GM19351 (cell line): ENCODE data around the gene TMC7.
"Not testable (repeated sequence)": the region's sequence is repeated elsewhere in the genome, so short reads cannot be mapped to it uniquely, and the experiment has no call there.

Experiments
- ATAC-seq: cut with Tn5 transposase; IDR thresholded peaks from one replicate; pipeline ENCODE4 v1.9.1; 2021; ENCODE audit warnings: mild to moderate bottlenecking, moderate library complexity; ENCODE audit not compliant: unreplicated experiment

The TMC7 gene

DNA sequence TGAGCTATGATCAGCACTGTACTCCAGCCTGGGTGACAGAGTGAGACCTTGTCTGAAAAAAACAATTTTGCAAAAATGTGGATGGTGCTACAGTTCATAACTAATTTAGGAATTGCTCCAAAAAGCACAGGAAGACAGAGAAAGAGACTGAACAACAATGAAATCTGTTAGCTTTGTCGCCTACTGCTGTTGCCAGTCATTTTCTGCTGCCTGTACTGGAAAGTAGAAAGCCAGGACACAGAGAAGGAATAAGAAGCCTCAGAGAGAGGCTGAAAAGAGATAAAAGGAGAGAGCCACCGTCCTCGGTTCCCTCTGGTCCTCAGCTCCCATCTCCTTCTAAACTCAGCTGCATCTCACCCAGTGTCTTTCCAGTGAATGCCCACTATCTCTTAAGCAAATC, 8.6 kb upstream of the TMC7 start:
- no peak for ATAC-seq

GRCh38 chr16:18979936-18980335, 3.8 kb upstream of the TMC7 start:
- no peak for ATAC-seq

GRCh38 chr16:18984435-18985005, 786 bp downstream of the TMC7 start:
- no peak for ATAC-seq

- not testable (repeated sequence) for ATAC-seq
Observed at GRCh38 chr16:18985256-18985655, 1.5 kb downstream of the TMC7 start.

- not testable (repeated sequence) for ATAC-seq
Observed at GRCh38 chr16:18991731-18992130, 8.0 kb downstream of the TMC7 start.

DNA sequence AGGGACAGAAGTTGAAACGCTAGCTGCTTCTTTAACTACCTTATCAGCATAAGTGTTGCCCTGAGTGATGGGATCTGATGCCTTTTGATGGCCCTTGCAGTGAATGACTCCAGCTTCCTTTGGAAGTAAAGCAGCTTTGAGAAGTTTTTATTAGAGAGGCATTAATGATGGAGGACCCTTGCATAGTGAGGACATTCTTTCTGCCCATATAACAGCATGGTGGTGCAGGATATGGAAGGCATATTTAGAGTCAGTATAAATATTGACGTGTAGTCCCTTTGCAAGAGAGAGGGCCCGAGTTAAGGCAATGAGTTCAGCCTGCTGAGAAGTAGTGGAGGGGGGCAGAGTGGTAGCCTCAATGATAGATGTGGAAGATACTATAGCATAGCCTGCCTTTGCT, 9.8 kb downstream of the TMC7 start:
- ATAC-seq = not testable (repeated sequence)

DNA sequence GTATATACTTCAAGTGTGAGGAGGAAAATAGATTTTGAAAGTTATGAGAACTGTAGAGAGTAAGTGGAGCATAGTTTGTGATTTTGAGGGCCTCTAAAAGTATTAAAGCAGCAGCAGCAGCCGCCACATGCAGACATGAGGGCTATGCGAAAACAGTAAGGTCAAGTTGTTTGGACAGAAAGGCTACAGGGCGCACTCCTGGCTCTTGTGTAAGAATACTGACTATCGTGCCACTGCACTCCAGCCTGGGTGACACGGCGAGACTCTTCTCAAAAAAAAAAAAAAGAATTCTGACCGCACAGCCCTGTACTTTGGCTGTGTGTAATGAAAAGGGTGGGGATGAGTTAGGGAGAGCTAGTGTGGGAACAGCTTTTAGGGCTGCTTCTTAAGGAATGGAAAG, 10.4 kb downstream of the TMC7 start:
- not testable (repeated sequence) for ATAC-seq

DNA sequence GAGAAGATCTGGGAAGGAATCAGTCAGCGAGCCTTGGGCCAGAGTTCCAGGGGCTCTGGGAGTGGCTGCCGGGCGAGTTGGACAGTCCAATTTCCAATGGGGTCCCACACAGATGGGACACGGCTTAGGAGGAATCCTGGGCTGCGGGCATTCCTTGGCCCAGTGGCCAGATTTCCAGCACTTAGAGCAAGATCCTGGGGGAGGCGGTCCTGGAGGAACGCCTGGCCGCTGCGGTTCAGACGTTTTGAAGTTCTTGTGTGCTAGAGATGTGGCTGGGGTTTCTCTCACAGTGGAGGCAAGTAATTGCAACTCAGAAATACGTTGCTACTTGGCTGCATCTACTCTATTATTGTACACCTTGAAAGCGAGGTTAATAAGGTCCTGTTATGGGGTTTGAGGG, 11.7 kb downstream of the TMC7 start:
- ATAC-seq = not testable (repeated sequence)

- not testable (repeated sequence) for ATAC-seq
Observed at GRCh38 chr16:18996536-18996935, 12.8 kb downstream of the TMC7 start.

DNA sequence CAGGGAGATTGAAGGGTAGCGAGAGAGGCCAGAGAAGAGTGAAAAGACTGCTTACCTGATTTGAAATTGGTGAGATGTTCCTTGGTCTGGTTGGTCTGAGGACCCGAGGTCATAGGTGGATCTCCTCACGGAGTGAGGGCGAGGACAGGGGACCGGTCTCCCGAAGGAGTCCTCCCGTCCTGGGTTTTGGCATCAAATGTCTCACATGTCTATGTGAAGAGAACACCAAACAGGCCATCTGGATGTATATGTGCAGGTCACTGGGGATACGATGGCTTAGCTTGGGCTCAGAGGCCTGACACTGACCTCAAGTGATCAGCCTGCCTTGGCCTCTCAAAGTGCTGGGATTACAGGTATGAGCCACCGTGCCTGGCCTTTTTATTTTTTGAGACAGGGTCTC, 13.3 kb downstream of the TMC7 start:
- not testable (repeated sequence) for ATAC-seq

GRCh38 chr16:18999045-18999393, 15.3 kb downstream of the TMC7 start:
- ATAC-seq = no peak

- ATAC-seq = no peak
Observed at GRCh38 chr16:19001788-19002187, 18.1 kb downstream of the TMC7 start.

DNA sequence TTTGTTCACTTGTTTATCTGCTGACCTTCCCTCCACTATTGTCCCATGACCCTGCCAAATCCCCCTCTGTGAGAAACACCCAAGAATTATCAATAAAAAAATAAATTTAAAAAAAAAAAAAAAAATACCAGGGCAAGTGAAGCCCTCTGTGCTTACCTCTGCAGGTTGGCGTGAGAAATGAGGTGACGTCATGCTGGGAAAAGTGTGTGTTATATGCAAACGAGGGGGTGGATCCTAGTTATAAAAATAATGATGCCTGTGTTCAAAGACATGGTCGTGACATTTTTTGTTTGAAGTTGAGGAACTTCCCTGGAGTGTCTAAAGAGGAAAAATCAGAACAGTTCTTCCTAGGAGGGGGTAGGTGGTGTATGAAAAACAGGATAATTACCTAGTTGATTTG, 20.2 kb downstream of the TMC7 start:
- ATAC-seq = no peak

DNA sequence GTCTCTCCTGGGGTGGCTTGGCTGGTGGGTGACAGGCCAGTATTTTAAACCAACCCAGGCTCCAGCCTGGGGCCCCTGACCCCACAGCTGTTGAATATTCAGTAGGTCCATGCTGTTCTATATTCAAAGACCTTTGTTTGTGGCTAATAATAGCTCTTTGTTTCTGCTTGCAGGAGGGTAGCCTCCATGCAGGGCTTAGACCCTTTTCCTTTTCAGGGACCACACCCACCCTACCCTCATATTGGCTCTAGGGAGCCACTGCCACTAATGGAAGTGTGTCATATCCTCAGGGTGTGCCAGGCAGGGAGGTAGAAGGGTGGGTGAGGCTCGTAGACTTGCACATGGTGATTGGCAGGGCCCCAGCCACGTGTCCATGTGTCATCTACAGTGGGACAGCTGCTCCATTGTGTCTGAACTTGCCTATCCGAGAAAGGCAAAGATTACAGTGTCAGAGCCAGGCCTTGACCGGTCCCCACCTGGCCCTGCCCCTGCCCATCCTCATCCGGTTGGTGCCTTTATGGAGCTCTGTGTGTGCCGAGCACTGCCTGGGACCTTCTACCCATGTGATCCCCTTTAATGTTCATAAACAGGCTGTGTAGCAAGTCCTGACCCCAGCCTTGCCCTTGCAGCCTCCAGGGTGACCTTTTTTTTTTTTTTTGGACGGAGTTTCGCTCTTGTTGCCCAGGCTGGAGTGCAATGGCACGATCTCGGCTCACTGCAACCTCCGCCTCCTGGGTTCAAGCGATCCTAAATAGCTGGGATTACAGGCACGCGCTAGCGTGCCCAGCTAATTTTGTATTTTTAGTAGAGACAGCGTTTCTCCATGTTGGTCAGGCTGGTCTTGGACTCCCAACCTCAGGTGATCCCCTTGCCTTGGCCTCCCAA, 22.1 kb downstream of the TMC7 start:
- ATAC-seq = no peak

- ATAC-seq = no peak
Observed at GRCh38 chr16:19006446-19007315, 22.9 kb downstream of the TMC7 start.

GRCh38 chr16:19008245-19009169, 24.8 kb downstream of the TMC7 start:
- no peak for ATAC-seq

DNA sequence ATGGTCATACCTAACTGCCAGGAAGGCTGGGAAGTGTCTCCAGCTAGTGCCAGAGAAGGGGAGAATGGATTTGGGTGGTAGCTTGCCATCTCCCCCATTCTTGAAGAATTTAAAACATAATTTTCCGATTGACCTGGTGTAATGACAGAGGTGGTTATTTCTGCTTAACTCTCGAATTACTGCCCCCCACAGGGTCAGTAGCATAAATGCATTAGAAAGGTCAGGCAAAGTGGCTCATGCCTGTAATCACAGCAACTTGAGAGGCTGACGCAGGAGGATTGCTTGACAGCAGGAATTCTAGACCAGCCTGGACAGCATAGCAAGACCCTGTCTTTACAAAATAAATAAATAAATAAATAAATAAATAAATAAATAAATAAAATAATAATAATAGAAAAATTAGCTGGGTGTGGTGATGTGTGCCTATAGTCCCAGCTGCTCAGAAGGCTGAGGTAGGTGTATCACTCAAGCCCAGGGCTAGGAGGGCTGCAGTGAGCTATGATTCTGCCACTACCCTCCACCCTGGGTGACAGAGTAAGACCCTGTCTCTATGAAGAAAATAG, 27.5 kb downstream of the TMC7 start:
- ATAC-seq = no peak

- no peak for ATAC-seq
Observed at GRCh38 chr16:19014461-19014860, 30.7 kb downstream of the TMC7 start.

DNA sequence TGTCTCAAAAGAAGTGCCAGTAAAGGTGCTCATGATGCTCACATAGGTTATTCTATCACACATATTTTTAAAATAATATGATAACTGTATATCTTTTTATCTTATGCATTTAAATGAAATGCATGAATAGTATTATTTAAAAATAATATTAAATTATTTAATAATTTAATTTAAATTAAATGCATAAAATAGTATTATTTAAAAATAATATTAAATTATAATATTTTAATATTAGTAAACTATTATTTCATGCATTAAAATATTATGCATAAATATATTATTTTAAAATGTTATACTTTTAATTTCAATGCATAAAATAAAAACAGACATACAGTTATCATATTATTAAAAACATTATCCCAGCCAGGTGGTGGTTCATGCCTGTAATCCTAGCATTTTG, 33.4 kb downstream of the TMC7 start:
- ATAC-seq = no peak

- no peak for ATAC-seq
Observed at GRCh38 chr16:19020689-19021088, 37.0 kb downstream of the TMC7 start.
